ENCODE results near the gene PRKAA1. TPM values are rescaled to one million over a fixed set of nuclear protein-coding genes. Genes with fewer than 3 reads are reported as not detected.

The PRKAA1 gene
- total and polyA plus RNA-seq, 2 of the 13 experiments (the other 11 are each of a cell fraction or from before 2014, with no cell fraction given): 36.6 to 58.0 TPM

DNA sequence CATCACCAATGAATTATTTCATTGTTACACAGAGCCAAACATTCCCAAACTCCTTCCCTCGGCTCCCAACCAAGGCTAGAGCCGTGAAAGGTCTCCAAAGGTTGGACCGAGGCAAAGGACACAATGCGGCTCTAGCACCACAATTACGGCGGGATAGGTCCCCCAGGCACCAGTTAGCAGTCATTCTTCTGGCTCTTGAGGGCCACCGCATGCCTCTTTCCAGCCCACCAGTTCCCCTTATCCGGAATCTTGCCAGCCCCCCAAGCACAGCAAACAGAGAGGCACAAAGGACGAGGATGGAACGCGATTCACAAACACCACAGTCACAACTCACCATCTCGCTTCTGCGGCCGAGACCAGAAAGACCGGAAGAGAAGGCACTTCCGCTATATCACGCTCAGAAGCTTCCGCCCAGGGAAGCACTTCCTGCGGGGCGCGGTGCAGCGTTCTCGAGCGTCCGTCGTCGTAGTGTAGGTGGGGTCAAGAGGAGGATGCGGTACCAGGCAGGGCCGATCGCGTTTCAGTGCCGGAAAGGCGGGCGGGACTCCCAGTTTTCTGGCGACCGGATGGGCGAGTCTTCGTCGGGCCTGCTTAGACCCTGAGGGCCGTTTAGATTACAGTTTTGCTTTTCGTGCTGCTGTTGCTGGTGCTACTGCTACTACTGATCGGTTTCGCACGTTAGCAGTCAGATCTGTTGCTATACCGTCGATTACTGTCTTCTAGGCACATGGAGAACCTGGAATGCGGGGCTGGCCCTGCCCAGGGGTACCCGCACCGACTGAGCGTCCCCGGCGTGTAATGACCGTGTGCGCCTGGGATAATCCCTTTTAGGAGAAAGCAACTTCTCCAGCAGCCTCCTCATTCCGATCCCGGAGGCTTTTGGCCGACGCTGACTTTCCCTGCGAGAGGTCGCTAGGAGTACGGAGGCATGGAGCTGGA is 36.9 kb upstream of the PRKAA1 start, which contains the start of gene RPL37 (continued):
- peak; percentile 78; the same call in 1 of the 2 replicates for TF ChIP-seq ZNF572 (CRISPR knock-in tag; IDR thresholded peaks at IDR 0.05)
- peak; percentile 93; the same call in 1 of the 2 replicates for TF ChIP-seq ATF7-NPFF (CRISPR knock-in tag; IDR thresholded peaks at IDR 0.05; ENCODE audit: low read depth)
- peak; percentile 55; the same call in 1 of the 2 replicates for TF ChIP-seq RCOR2 (CRISPR knock-in tag; IDR thresholded peaks at IDR 0.05)
- TF ChIP-seq, protein P1, sequence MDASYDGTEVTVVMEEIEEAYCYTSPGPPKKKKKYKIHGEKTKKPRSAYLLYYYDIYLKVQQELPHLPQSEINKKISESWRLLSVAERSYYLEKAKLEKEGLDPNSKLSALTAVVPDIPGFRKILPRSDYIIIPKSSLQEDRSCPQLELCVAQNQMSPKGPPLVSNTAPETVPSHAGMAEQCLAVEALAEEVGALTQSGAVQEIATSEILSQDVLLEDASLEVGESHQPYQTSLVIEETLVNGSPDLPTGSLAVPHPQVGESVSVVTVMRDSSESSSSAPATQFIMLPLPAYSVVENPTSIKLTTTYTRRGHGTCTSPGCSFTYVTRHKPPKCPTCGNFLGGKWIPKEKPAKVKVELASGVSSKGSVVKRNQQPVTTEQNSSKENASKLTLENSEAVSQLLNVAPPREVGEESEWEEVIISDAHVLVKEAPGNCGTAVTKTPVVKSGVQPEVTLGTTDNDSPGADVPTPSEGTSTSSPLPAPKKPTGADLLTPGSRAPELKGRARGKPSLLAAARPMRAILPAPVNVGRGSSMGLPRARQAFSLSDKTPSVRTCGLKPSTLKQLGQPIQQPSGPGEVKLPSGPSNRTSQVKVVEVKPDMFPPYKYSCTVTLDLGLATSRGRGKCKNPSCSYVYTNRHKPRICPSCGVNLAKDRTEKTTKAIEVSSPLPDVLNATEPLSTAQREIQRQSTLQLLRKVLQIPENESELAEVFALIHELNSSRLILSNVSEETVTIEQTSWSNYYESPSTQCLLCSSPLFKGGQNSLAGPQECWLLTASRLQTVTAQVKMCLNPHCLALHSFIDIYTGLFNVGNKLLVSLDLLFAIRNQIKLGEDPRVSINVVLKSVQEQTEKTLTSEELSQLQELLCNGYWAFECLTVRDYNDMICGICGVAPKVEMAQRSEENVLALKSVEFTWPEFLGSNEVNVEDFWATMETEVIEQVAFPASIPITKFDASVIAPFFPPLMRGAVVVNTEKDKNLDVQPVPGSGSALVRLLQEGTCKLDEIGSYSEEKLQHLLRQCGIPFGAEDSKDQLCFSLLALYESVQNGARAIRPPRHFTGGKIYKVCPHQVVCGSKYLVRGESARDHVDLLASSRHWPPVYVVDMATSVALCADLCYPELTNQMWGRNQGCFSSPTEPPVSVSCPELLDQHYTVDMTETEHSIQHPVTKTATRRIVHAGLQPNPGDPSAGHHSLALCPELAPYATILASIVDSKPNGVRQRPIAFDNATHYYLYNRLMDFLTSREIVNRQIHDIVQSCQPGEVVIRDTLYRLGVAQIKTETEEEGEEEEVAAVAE (CRISPR knock-in tag; IDR thresholded peaks at IDR 0.05; ENCODE audit: borderline replicate concordance): peak; percentile 93; the same call in 1 of the 2 replicates
- peak; percentile 84; the same call in 1 of the 2 replicates for TF ChIP-seq KLF13 (CRISPR knock-in tag; IDR thresholded peaks at IDR 0.05)
- TF ChIP-seq, protein P2, sequence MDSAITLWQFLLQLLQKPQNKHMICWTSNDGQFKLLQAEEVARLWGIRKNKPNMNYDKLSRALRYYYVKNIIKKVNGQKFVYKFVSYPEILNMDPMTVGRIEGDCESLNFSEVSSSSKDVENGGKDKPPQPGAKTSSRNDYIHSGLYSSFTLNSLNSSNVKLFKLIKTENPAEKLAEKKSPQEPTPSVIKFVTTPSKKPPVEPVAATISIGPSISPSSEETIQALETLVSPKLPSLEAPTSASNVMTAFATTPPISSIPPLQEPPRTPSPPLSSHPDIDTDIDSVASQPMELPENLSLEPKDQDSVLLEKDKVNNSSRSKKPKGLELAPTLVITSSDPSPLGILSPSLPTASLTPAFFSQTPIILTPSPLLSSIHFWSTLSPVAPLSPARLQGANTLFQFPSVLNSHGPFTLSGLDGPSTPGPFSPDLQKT (CRISPR knock-in tag; IDR thresholded peaks at IDR 0.05; ENCODE audit: borderline replicate concordance): no peak; the same call in 1 of the 2 replicates
- TF ChIP-seq, protein P3, sequence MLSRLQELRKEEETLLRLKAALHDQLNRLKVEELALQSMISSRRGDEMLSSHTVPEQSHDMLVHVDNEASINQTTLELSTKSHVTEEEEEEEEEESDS (CRISPR knock-in tag; IDR thresholded peaks at IDR 0.05; ENCODE audit: borderline replicate concordance): no peak
- TF ChIP-seq KDM1A (CRISPR knock-in tag; IDR thresholded peaks at IDR 0.05): no peak
- TF ChIP-seq GATA4 (IDR thresholded peaks at IDR 0.05; ENCODE audit: borderline replicate concordance, low read depth): peak; percentile 71
- TF ChIP-seq ZSCAN31 (CRISPR knock-in tag; IDR thresholded peaks at IDR 0.05; ENCODE audit: low read depth): peak; percentile 69; the same call in 1 of the 2 replicates
- TF ChIP-seq ZNF570 (CRISPR knock-in tag; IDR thresholded peaks at IDR 0.05; ENCODE audit: borderline replicate concordance): no peak
- peak; percentile 89; the same call in 1 of the 2 replicates for TF ChIP-seq ZFP1 (CRISPR knock-in tag; IDR thresholded peaks at IDR 0.05)
- TF ChIP-seq PPARG (CRISPR knock-in tag; conservative IDR thresholded peaks at IDR 0.05): peak; percentile 66; the same call in 1 of the 2 replicates
- no peak for TF ChIP-seq ATM (IDR thresholded peaks at IDR 0.05; ENCODE audit: borderline replicate concordance)
- TF ChIP-seq, protein P4, sequence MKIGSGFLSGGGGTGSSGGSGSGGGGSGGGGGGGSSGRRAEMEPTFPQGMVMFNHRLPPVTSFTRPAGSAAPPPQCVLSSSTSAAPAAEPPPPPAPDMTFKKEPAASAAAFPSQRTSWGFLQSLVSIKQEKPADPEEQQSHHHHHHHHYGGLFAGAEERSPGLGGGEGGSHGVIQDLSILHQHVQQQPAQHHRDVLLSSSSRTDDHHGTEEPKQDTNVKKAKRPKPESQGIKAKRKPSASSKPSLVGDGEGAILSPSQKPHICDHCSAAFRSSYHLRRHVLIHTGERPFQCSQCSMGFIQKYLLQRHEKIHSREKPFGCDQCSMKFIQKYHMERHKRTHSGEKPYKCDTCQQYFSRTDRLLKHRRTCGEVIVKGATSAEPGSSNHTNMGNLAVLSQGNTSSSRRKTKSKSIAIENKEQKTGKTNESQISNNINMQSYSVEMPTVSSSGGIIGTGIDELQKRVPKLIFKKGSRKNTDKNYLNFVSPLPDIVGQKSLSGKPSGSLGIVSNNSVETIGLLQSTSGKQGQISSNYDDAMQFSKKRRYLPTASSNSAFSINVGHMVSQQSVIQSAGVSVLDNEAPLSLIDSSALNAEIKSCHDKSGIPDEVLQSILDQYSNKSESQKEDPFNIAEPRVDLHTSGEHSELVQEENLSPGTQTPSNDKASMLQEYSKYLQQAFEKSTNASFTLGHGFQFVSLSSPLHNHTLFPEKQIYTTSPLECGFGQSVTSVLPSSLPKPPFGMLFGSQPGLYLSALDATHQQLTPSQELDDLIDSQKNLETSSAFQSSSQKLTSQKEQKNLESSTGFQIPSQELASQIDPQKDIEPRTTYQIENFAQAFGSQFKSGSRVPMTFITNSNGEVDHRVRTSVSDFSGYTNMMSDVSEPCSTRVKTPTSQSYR (CRISPR knock-in tag; IDR thresholded peaks at IDR 0.05; ENCODE audit: borderline replicate concordance): peak; percentile 45; the same call in 1 of the 2 replicates
- peak; percentile 83 for TF ChIP-seq MYNN (CRISPR knock-in tag; IDR thresholded peaks at IDR 0.05; ENCODE audit: low read depth)

Data from HepG2 (cell line).